SU-DHL-6 (cell line): Measurements from ENCODE around the gene MEIS2.

Experiments used
- H2AFZ ChIP-seq: fragments of 200-600 bp; sonication (generic); 2 replicates; pipeline ENCODE4 v1.6.1; 2014; ENCODE audit warnings: low read depth, mild to moderate bottlenecking, moderate library complexity, mixed read lengths, antibody characterized with exemption, low read length; ENCODE audit not compliant: severe bottlenecking
- H3F3A ChIP-seq: fragments of 200-600 bp; shearing (Covaris generic); 2 replicates; pipeline ENCODE4 v1.6.0; 2016; ENCODE audit warnings: antibody characterized with exemption, mild to moderate bottlenecking; ENCODE audit not compliant: insufficient read depth
- H3K27ac ChIP-seq: fragments of 200-600 bp; sonication (generic); 2 replicates; pipeline ENCODE4 v1.5.1; 2016; ENCODE audit warnings: low read depth, mild to moderate bottlenecking, low read length, moderate library complexity, mixed read lengths
- H3K27me3 ChIP-seq: fragments of 200-600 bp; sonication (generic), shearing (Covaris generic); 2 replicates; pipeline ENCODE4 v1.6.0; 2014; ENCODE audit warnings: mild to moderate bottlenecking, low read length
- H3K36me3 ChIP-seq: fragments of 200-600 bp; sonication (generic); 2 replicates; pipeline ENCODE4 v1.6.1; 2014; ENCODE audit warnings: mild to moderate bottlenecking, low read length, mixed read lengths
- H3K4me2 ChIP-seq: fragments of 300-600, 200-600 bp; shearing (Covaris generic), sonication (generic); 2 replicates; pipeline ENCODE4 v1.6.0; 2014; ENCODE audit warnings: low read length, low read depth, mild to moderate bottlenecking; ENCODE audit not compliant: poor library complexity, severe bottlenecking
- H3K4me3 ChIP-seq: fragments of 200-600 bp; sonication (generic); 2 replicates; pipeline ENCODE4 v1.5.1; 2014; ENCODE audit warnings: antibody characterized with exemption, low read length, mild to moderate bottlenecking, mixed read lengths; ENCODE audit not compliant: insufficient read depth, poor library complexity, severe bottlenecking
- H3K79me2 ChIP-seq: fragments of 200-600 bp; sonication (generic); 2 replicates; pipeline ENCODE4 v1.6.1; 2014; ENCODE audit warnings: mild to moderate bottlenecking, low read length, moderate library complexity; ENCODE audit not compliant: insufficient read depth
- H3K9ac ChIP-seq: fragments of 200-600 bp; sonication (generic); 2 replicates; pipeline ENCODE4 v1.7.0; 2014; ENCODE audit warnings: mild to moderate bottlenecking, low read length
- H3K9me2 ChIP-seq: fragments of 200-600 bp; sonication (generic); replicated peaks from 2 replicates; pipeline ENCODE4 v1.6.1; 2014; ENCODE audit warnings: low read length; ENCODE audit not compliant: insufficient read depth
- H3K9me3 ChIP-seq: fragments of 200-600 bp; sonication (generic); 2 replicates; pipeline ENCODE4 v1.6.1; 2014; ENCODE audit warnings: low read length, mixed read lengths; ENCODE audit not compliant: insufficient read depth
- H4K20me1 ChIP-seq: fragments of 200-600 bp; sonication (generic); 2 replicates; pipeline ENCODE4 v1.6.1; 2014; ENCODE audit warnings: low read depth, mild to moderate bottlenecking, antibody characterized with exemption, low read length, moderate library complexity, mixed read lengths
- EZH2phosphoT487 ChIP-seq: fragments of 200-600 bp; sonication (generic), shearing (Covaris generic); conservative IDR thresholded peaks from 2 replicates; pipeline ENCODE4 v1.6.1; 2018; ENCODE audit warnings: mild to moderate bottlenecking, antibody characterized with exemption, low read length, moderate library complexity, mixed read lengths
- TF ChIP-seq, protein P1 (sequence below): fragments of 200-600 bp; sonication (generic); IDR thresholded peaks from one replicate; pipeline ENCODE4 v1.5.1; 2017; ENCODE audit warnings: antibody characterized with exemption, mild to moderate bottlenecking, low read length, moderate library complexity; ENCODE audit not compliant: insufficient read depth, poor library complexity, severe bottlenecking

Gene MEIS2

DNA sequence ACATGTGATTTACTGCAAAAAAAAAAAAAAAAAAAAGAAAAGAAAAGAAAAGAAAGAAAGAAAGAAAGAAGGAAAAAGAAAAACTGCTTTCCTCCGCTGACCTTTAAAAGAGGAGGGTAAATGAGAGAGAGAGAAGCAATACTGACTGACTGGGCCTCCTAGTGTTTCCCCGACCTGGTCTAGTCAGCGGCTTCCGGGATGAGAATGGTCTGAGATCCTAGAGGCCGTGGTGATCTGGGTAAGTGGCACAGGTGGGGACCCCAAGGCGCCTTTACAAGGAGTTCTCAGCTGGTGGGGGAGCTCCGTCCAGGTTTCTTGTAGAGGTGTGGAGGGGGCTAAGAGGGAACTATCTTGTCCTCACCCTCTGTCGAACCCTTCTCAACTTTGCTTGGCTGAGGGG is 223.1 kb downstream of the MEIS2 start:
- Histone ChIP-seq H3K27me3 (no peaks in the 10 kb centered on the region), H3F3A (no peaks in the 10 kb centered on the region), H2AFZ (peak overlapping the region; percentile 34), H4K20me1 (no peaks in the 10 kb centered on the region), H3K27ac (no peak overlapping the region), H3K36me3 (no peaks in the 10 kb centered on the region), H3K9me2 (no peaks in the 10 kb centered on the region), H3K4me2 (no peak overlapping the region), H3K4me3 (no peak overlapping the region), H3K9ac (no peak overlapping the region), H3K79me2 (no peaks in the 10 kb centered on the region), H3K9me3 (no peaks in the 10 kb centered on the region)
- TF ChIP-seq EZH2phosphoT487, result no peak
- TF ChIP-seq, protein P1, sequence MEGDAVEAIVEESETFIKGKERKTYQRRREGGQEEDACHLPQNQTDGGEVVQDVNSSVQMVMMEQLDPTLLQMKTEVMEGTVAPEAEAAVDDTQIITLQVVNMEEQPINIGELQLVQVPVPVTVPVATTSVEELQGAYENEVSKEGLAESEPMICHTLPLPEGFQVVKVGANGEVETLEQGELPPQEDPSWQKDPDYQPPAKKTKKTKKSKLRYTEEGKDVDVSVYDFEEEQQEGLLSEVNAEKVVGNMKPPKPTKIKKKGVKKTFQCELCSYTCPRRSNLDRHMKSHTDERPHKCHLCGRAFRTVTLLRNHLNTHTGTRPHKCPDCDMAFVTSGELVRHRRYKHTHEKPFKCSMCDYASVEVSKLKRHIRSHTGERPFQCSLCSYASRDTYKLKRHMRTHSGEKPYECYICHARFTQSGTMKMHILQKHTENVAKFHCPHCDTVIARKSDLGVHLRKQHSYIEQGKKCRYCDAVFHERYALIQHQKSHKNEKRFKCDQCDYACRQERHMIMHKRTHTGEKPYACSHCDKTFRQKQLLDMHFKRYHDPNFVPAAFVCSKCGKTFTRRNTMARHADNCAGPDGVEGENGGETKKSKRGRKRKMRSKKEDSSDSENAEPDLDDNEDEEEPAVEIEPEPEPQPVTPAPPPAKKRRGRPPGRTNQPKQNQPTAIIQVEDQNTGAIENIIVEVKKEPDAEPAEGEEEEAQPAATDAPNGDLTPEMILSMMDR, result no peak

DNA sequence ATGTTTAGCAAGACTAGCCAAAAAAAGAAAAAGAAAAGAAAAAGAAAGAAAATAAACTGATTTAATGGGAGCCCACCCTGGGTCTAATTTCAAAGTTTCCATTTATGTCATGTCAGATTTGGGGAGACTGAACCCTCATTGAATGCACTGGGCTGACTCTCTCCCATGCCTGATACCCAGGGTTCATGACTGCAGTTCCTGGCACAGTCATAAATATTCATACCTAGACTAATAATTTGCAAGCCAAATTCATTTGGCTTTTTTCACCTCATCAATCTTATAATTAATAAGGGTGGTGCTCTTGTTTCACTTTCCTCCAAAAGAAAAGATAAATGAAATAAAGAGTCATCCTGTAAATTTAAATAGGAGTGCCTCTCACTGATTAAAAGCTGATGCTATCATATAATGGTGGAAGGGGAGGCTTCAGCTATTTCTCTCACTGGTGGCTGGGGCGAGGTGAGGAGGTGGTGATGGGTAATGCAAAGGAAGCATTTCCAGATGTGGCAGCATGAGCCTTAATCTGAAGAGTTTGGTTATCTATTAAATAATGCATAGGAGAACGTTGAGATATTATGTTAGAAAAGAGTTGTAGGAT is 224.5 kb downstream of the MEIS2 start:
- Histone ChIP-seq H3F3A (no peaks in the 10 kb centered on the region), H2AFZ (no peak overlapping the region), H3K4me2 (no peak overlapping the region), H3K36me3 (no peaks in the 10 kb centered on the region), H3K27me3 (no peaks in the 10 kb centered on the region), H3K79me2 (no peaks in the 10 kb centered on the region), H4K20me1 (no peaks in the 10 kb centered on the region), H3K4me3 (no peak overlapping the region), H3K9me2 (no peaks in the 10 kb centered on the region), H3K27ac (no peak overlapping the region), H3K9ac (no peak overlapping the region), H3K9me3 (no peaks in the 10 kb centered on the region)
- TF ChIP-seq, protein P1, result no peak
- TF ChIP-seq EZH2phosphoT487, result no peak

DNA sequence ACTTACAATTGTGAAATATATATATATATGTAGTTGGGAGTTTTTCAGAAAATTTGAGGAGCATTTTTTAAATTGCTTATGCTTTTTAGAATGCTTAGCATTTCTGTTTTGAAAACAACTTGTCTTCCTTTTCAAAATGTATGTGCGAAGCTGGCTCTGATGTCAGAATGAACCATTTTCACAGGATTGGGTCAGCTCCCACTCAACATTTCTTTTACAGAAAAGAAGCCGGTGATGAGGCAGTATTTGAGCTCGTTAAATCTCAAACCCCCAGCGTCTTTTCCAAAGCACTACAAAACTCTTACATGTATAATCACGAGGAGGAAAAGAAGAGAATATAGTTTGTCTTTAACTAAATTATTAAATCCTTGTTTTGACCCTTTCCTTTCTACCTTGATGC is 225.4 kb downstream of the MEIS2 start:
- Histone ChIP-seq H3K9me2 (no peaks in the 10 kb centered on the region), H3K79me2 (no peaks in the 10 kb centered on the region), H3K27ac (no peak overlapping the region), H3F3A (no peaks in the 10 kb centered on the region), H2AFZ (no peak overlapping the region), H3K36me3 (no peaks in the 10 kb centered on the region), H3K4me3 (no peak overlapping the region), H3K9me3 (no peaks in the 10 kb centered on the region), H3K4me2 (no peak overlapping the region), H4K20me1 (no peaks in the 10 kb centered on the region), H3K9ac (no peak overlapping the region), H3K27me3 (no peaks in the 10 kb centered on the region)
- no peak for TF ChIP-seq EZH2phosphoT487
- TF ChIP-seq, protein P1, result no peak

DNA sequence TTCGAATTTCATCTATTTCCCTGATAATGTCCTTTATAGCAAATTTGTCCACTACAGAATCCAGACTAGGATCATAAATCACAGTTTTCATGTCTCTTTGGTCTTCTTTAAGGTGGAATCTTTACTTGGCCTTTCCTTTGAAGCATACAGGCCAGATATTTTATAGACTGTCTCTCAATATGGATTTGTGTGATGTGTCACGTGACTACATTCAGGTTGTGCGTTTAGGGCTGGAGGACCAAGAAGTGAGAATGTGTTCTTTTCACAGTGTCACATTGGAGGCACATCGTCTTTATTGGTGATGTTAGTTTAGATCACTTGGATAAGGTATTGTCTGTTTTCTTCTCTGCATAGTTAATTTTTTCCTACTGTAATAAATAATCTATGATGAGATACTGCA is 232.9 kb downstream of the MEIS2 start:
- no peaks in the 10 kb centered on the region for H4K20me1 ChIP-seq
- H3F3A ChIP-seq, result no peaks in the 10 kb centered on the region
- no peaks in the 10 kb centered on the region for H3K79me2 ChIP-seq
- H3K9me2 ChIP-seq, result no peaks in the 10 kb centered on the region
- no peak overlapping the region for H3K9ac ChIP-seq
- no peak overlapping the region for H3K4me3 ChIP-seq
- H3K27ac ChIP-seq, result no peak overlapping the region
- H3K4me2 ChIP-seq, result no peak overlapping the region
- H3K9me3 ChIP-seq, result no peaks in the 10 kb centered on the region
- H3K27me3 ChIP-seq, result no peaks in the 10 kb centered on the region
- H3K36me3 ChIP-seq, result no peaks in the 10 kb centered on the region
- TF ChIP-seq, protein P1, result no peak
- TF ChIP-seq EZH2phosphoT487, result no peak
- H2AFZ ChIP-seq, result no peak overlapping the region
